Neuronal stem cell (in vitro differentiated cells): Measurements from ENCODE around the gene ZFAND2B.
"Not testable (repeated sequence)": the region's sequence is repeated elsewhere in the genome, so short reads cannot be mapped to it uniquely, and the experiment has no call there.

ENCODE experiments used
- DNase-seq: peaks from one replicate; pipeline ENCODE4 v3.0.0-alpha.2; 2013; ENCODE audit warnings: low spot score
- H2AFZ ChIP-seq: one replicate; pipeline ENCODE4 v1.6.1; 2013; ENCODE audit warnings: mild to moderate bottlenecking, low read length, inconsistent platforms
- H2AK5ac ChIP-seq: 2 replicates; pipeline ENCODE4 v1.6.1; 2013; ENCODE audit warnings: low read depth, mild to moderate bottlenecking, inconsistent platforms, low read length, moderate library complexity, mixed read lengths
- H2BK120ac ChIP-seq: 2 replicates; pipeline ENCODE4 v1.6.1; 2013; ENCODE audit warnings: low read depth, mild to moderate bottlenecking, inconsistent platforms, low read length, moderate library complexity, mixed read lengths
- H2BK12ac ChIP-seq: one replicate; pipeline ENCODE4 v1.6.1; 2013; ENCODE audit warnings: low read length, inconsistent platforms
- H2BK15ac ChIP-seq: 2 replicates; pipeline ENCODE4 v1.6.1; 2013; ENCODE audit warnings: mild to moderate bottlenecking, low read length, inconsistent platforms, mixed read lengths
- H2BK5ac ChIP-seq: one replicate; pipeline ENCODE4 v1.6.1; 2013; ENCODE audit warnings: inconsistent platforms, mild to moderate bottlenecking, low read length, moderate library complexity
- H3K14ac ChIP-seq: one replicate; pipeline ENCODE4 v1.6.1; 2013; ENCODE audit warnings: low read length, inconsistent platforms
- H3K18ac ChIP-seq: 2 replicates; pipeline ENCODE4 v1.6.1; 2013; ENCODE audit warnings: low read length, inconsistent platforms
- H3K23ac ChIP-seq: 2 replicates; pipeline ENCODE4 v1.6.1; 2013; ENCODE audit warnings: low read depth, mild to moderate bottlenecking, mixed read lengths, low read length, inconsistent platforms; ENCODE audit not compliant: poor library complexity
- H3K27ac ChIP-seq: replicated peaks from 3 replicates; pipeline ENCODE4 v1.5.1; 2013; ENCODE audit warnings: low read length, inconsistent platforms
- H3K27me3 ChIP-seq, 3 experiments: 2 replicates each; pipeline ENCODE4 v1.6.1; 2013; ENCODE audit warnings: low read length in 3 of 3, mild to moderate bottlenecking in 2 of 3, inconsistent platforms in 1 of 3, low read depth in 1 of 3, mixed read lengths in 1 of 3, moderate library complexity in 1 of 3; ENCODE audit not compliant: control insufficient read depth in 3 of 3, insufficient read depth in 3 of 3
- H3K36me3 ChIP-seq, 2 donors: replicated peaks in 1 of 2; 2 replicates each; pipeline ENCODE4 v1.6.1; 2013; ENCODE audit warnings: low read length in 2 of 2; ENCODE audit not compliant: control insufficient read depth in 2 of 2, insufficient read depth in 2 of 2
- H3K4ac ChIP-seq: 2 replicates; pipeline ENCODE4 v1.6.1; 2013; ENCODE audit warnings: inconsistent platforms, mild to moderate bottlenecking, low read length, moderate library complexity
- H3K4me1 ChIP-seq, 2 donors: 1 replicate in 1 of 2; 2 replicates in 1 of 2; pipeline ENCODE4 v1.6.1; 2013; ENCODE audit warnings: low read length in 2 of 2, low read depth in 1 of 2; ENCODE audit not compliant: control insufficient read depth in 2 of 2, insufficient read depth in 1 of 2
- H3K4me2 ChIP-seq: one replicate; pipeline ENCODE4 v1.6.1; 2013; ENCODE audit warnings: mild to moderate bottlenecking, low read length, inconsistent platforms; ENCODE audit not compliant: insufficient read depth, poor library complexity, severe bottlenecking
- H3K4me3 ChIP-seq, 2 donors: 2 replicates each; pipeline ENCODE4 v1.5.1; 2013; ENCODE audit warnings: low read length in 2 of 2, mild to moderate bottlenecking in 2 of 2, inconsistent platforms in 1 of 2, moderate library complexity in 1 of 2
- H3K79me1 ChIP-seq: one replicate; pipeline ENCODE4 v1.6.1; 2013; ENCODE audit warnings: low read depth, mild to moderate bottlenecking, inconsistent platforms, low read length, moderate library complexity
- H3K9ac ChIP-seq: one replicate; pipeline ENCODE4 v1.6.1; 2013; ENCODE audit warnings: mild to moderate bottlenecking, low read depth, low read length, inconsistent platforms; ENCODE audit not compliant: poor library complexity
- H3K9me3 ChIP-seq, 2 donors: replicated peaks in 1 of 2; 2 replicates each; pipeline versions ENCODE3 to v1.6.1; 2013; ENCODE audit warnings: low read length in 2 of 2, mild to moderate bottlenecking in 2 of 2, inconsistent platforms in 1 of 2, low read depth in 1 of 2, mixed read lengths in 1 of 2, moderate library complexity in 1 of 2; ENCODE audit not compliant: control insufficient read depth in 2 of 2, insufficient read depth in 1 of 2
- H4K8ac ChIP-seq: one replicate; pipeline ENCODE4 v1.6.1; 2013; ENCODE audit warnings: low read depth, mild to moderate bottlenecking, inconsistent platforms, low read length, moderate library complexity
- H4K91ac ChIP-seq: one replicate; pipeline ENCODE4 v1.6.1; 2013; ENCODE audit warnings: low read length, low read depth, mild to moderate bottlenecking, inconsistent platforms; ENCODE audit not compliant: poor library complexity
- WGBS, 2 donors: extraction: QIAGEN DNeasy Blood & Tissue Kit; methylation state at CpG; one replicate each; pipeline ENCODE4 v1.1.7; 2013; ENCODE audit warnings: missing lambda C conversion rate in 2 of 2, mixed read lengths in 1 of 2; ENCODE audit not compliant: insufficient read length in 2 of 2, insufficient replicate concordance in 1 of 2; ENCODE audit errors: extremely low coverage in 2 of 2; 5-methylcytosine and 5-hydroxymethylcytosine counted together

ZFAND2B gene

DNA sequence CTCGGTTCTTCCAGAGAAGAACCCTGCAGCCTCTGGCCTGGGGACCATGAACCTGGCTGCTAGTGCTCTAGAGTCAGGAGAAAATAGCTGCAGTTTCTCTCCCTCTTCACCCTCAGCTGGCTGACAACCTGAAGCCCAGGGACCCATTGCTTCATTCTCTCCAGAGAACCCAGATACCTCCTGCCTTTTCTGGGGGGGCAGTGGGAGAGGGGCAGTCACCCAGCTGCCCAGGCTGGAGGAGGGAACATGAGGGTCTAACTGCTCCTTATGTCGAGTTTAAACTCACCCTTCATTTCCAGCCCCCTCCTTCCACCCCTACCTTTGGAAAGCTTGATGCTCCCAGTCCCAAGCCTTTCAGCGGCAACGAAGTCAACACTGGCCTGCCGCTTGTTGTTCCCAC is 7.6 kb upstream of the ZFAND2B start:
- peaks cover 0 to 2% of the 10 kb centered on the region in 2 donors for H3K4me1 ChIP-seq
- H3K23ac ChIP-seq, result no peak overlapping the region
- no peak overlapping the region for H2BK15ac ChIP-seq
- no peaks in the 10 kb centered on the region for H3K36me3 ChIP-seq
- no peak overlapping the region for H3K27ac ChIP-seq
- no CpG with 5 or more reads among the region's 5 CpGs for WGBS, 2 donors
- no peak for DNase-seq
- H2AFZ ChIP-seq, result peak overlapping the region; percentile 47
- H3K9ac ChIP-seq, result no peak overlapping the region
- H2BK12ac ChIP-seq, result no peak overlapping the region
- peaks cover 0 to 2% (median 0%) of the 10 kb centered on the region in 3 experiments for H3K27me3 ChIP-seq
- no peak overlapping the region for H3K4me3 ChIP-seq
- no peaks in the 10 kb centered on the region for H3K79me1 ChIP-seq
- H2AK5ac ChIP-seq, result no peak overlapping the region
- H3K4me2 ChIP-seq, result no peak overlapping the region
- no peak overlapping the region for H3K4ac ChIP-seq
- no peak overlapping the region for H2BK120ac ChIP-seq
- H3K14ac ChIP-seq, result no peak overlapping the region
- H4K91ac ChIP-seq, result no peak overlapping the region
- H3K18ac ChIP-seq, result no peak overlapping the region
- no peak overlapping the region for H2BK5ac ChIP-seq
- H4K8ac ChIP-seq, result no peak overlapping the region
- no peaks in the 10 kb centered on the region for H3K9me3 ChIP-seq

DNA sequence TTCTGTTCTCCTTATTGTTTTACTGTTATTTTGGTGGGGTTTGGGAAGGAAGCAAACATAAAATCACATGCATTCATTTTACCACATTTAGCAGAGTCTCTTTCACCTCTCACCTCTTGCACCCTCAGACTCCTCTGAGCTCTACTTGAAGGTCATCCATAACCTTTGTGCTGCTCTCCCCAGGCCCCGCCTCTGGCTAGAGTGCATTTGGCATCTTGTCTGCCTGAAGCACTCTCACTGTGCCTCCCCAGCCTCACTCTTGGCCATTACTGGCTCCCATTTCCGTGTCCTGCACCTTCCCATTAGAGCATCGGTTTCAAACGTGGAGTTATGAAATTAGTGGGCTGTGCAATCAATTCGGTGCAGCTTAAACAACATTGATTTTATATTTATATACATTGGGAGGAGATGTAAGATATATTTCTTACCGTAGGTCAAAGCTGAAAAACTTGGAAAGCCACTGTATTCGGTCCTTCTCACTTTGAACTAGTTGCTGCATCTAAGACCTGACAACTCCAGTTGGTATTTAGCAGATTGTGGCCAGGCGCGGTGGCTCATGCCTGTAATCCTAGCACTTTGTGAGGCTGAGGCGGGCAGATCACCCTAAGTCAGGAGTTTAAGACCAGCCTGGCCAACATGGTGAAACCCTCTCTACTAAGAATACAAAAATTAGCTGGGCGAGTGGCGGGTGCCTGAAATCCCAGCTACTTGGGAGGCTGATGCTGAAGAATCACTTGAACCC is 6.9 kb upstream of the ZFAND2B start:
- H3K79me1 ChIP-seq, result no peaks in the 10 kb centered on the region
- no peaks in the 10 kb centered on the region for H3K36me3 ChIP-seq
- H3K4me2 ChIP-seq, result no peak overlapping the region
- H3K14ac ChIP-seq, result no peak overlapping the region
- DNase-seq, result no peak
- no peak overlapping the region for H2BK12ac ChIP-seq
- no peak overlapping the region for H4K8ac ChIP-seq
- H3K18ac ChIP-seq, result no peak overlapping the region
- no peak overlapping the region for H3K27ac ChIP-seq
- no peak overlapping the region for H2BK120ac ChIP-seq
- no peak overlapping the region for H3K4me3 ChIP-seq
- H2BK15ac ChIP-seq, result no peak overlapping the region
- WGBS, 2 donors, result no CpG with 5 or more reads among the region's 12 CpGs
- peaks cover 0 to 2% (median 0%) of the 10 kb centered on the region in 3 experiments for H3K27me3 ChIP-seq
- H3K9ac ChIP-seq, result no peak overlapping the region
- H3K4me1 ChIP-seq, result peaks cover 0 to 2% of the 10 kb centered on the region in 2 donors
- H2AFZ ChIP-seq, result peak overlapping the region; percentile 47
- no peak overlapping the region for H4K91ac ChIP-seq
- no peak overlapping the region for H2BK5ac ChIP-seq
- no peak overlapping the region for H2AK5ac ChIP-seq
- H3K4ac ChIP-seq, result no peak overlapping the region
- H3K23ac ChIP-seq, result no peak overlapping the region
- no peaks in the 10 kb centered on the region for H3K9me3 ChIP-seq

GRCh38 chr2:219200502-219201326 is 5.9 kb upstream of the ZFAND2B start:
- not testable (repeated sequence) for H3K9me3 ChIP-seq, H3K27me3 ChIP-seq, H3K14ac ChIP-seq, H3K9ac ChIP-seq, H2BK12ac ChIP-seq, H3K36me3 ChIP-seq, H2AK5ac ChIP-seq, H2BK15ac ChIP-seq, H3K4me2 ChIP-seq, H3K4ac ChIP-seq, H3K4me3 ChIP-seq, DNase-seq, H3K18ac ChIP-seq, H3K27ac ChIP-seq, H4K8ac ChIP-seq, H4K91ac ChIP-seq, H2BK120ac ChIP-seq, H3K23ac ChIP-seq, H3K4me1 ChIP-seq, H2BK5ac ChIP-seq, H3K79me1 ChIP-seq
- H2AFZ ChIP-seq, result peak overlapping the region; percentile 74
- no CpG with 5 or more reads among the region's 26 CpGs for WGBS, 2 donors

- WGBS, 2 donors, result no CpG with 5 or more reads among the region's 21 CpGs
- not testable (repeated sequence) for H3K4me3 ChIP-seq, H4K91ac ChIP-seq, H3K18ac ChIP-seq, DNase-seq, H3K27me3 ChIP-seq, H3K27ac ChIP-seq, H3K9me3 ChIP-seq, H3K23ac ChIP-seq, H2AK5ac ChIP-seq, H3K9ac ChIP-seq, H4K8ac ChIP-seq, H2BK12ac ChIP-seq, H2AFZ ChIP-seq, H3K4me2 ChIP-seq, H3K79me1 ChIP-seq, H3K4ac ChIP-seq, H2BK120ac ChIP-seq, H3K14ac ChIP-seq, H3K4me1 ChIP-seq, H2BK15ac ChIP-seq, H2BK5ac ChIP-seq, H3K36me3 ChIP-seq
These were observed 5.3 kb upstream of the ZFAND2B start for GRCh38 chr2:219201331-219201730.
